IMR-90 (cell line): ENCODE measurements around the gene MARK4. TPM values are rescaled to one million over a fixed set of nuclear protein-coding genes. Genes with fewer than 3 reads are reported as not detected.

Experiments
- ATAC-seq: fragments of 200-7000 bp; cut with Tn5 transposase; 2 replicates; pipeline ENCODE4 v1.9.1; 2020; ENCODE audit warnings: low read depth, mild to moderate bottlenecking, moderate library complexity
- BruUV-seq: library from RNA; stranded (reverse); fragments of 400-500 nt; replicated peaks from 2 replicates; lab custom pipeline; 2021; lab: Mats Ljungman, UMichigan
- CTCF ChIA-PET: fragments of 300-600 bp; formaldehyde crosslinking; extraction: SDS; loops from one replicate; lab custom pipeline; 2021; ENCODE audit warnings: antibody characterized with exemption; lab: Yijun Ruan, JAX
- POLR2A ChIA-PET: fragments of 300-600 bp; sonication (Branson Sonifier 250); formaldehyde crosslinking; loops from one replicate; lab custom pipeline; 2022; ENCODE audit warnings: antibody characterized with exemption; ENCODE audit not compliant: unreplicated experiment; lab: Charles Lee
- DNase-seq: peaks from one replicate; pipeline ENCODE4 v3.0.0; 2013
- H2AFZ ChIP-seq: replicated peaks from 2 replicates; pipeline ENCODE3; 2013; ENCODE audit warnings: low read length, mild to moderate bottlenecking; ENCODE audit not compliant: poor library complexity
- H2AK5ac ChIP-seq: 2 replicates; pipeline ENCODE4 v1.6.1; 2013; ENCODE audit warnings: low read depth, low read length, inconsistent platforms
- H2AK9ac ChIP-seq: replicated peaks from 2 replicates; pipeline ENCODE3; 2013; ENCODE audit warnings: mild to moderate bottlenecking, low read depth, low read length, moderate library complexity; ENCODE audit not compliant: poor library complexity
- H2BK120ac ChIP-seq: 2 replicates; pipeline ENCODE4 v1.6.1; 2013; ENCODE audit warnings: low read depth, low read length, inconsistent platforms
- H2BK15ac ChIP-seq: 3 replicates; pipeline ENCODE4 v1.6.1; 2013; ENCODE audit warnings: low read depth, low read length, inconsistent platforms
- H2BK20ac ChIP-seq: 2 replicates; pipeline ENCODE4 v1.6.1; 2013; ENCODE audit warnings: low read depth, mild to moderate bottlenecking, inconsistent platforms, low read length, moderate library complexity
- H2BK5ac ChIP-seq: 2 replicates; pipeline ENCODE4 v1.6.1; 2013; ENCODE audit warnings: mild to moderate bottlenecking, low read depth, low read length, inconsistent platforms; ENCODE audit not compliant: poor library complexity, severe bottlenecking
- H3K14ac ChIP-seq: replicated peaks from 2 replicates; pipeline ENCODE4 v1.6.1; 2013; ENCODE audit warnings: low read depth, low read length, inconsistent platforms
- H3K18ac ChIP-seq: 2 replicates; pipeline ENCODE4 v1.6.1; 2013; ENCODE audit warnings: low read depth, low read length, control low read depth
- H3K23ac ChIP-seq: 2 replicates; pipeline ENCODE4 v1.6.1; 2013; ENCODE audit warnings: low read depth, low read length, inconsistent platforms
- H3K27ac ChIP-seq: 2 replicates; pipeline ENCODE4 v1.5.1; 2013; ENCODE audit warnings: mild to moderate bottlenecking, control low read depth, low read length; ENCODE audit not compliant: insufficient read depth
- H3K27me3 ChIP-seq: 2 replicates; pipeline ENCODE4 v1.6.1; 2013; ENCODE audit warnings: low read length; ENCODE audit not compliant: control insufficient read depth, insufficient read depth
- H3K36me3 ChIP-seq: 2 replicates; pipeline ENCODE4 v1.6.1; 2013; ENCODE audit warnings: low read length, mixed read lengths; ENCODE audit not compliant: control insufficient read depth, insufficient read depth
- H3K4ac ChIP-seq: 2 replicates; pipeline ENCODE4 v1.6.1; 2013; ENCODE audit warnings: low read depth, low read length, inconsistent platforms
- H3K4me1 ChIP-seq: 2 replicates; pipeline ENCODE4 v1.6.1; 2013; ENCODE audit warnings: low read length, mixed read lengths; ENCODE audit not compliant: control insufficient read depth, insufficient read depth
- H3K4me2 ChIP-seq: 2 replicates; pipeline ENCODE4 v1.6.1; 2013; ENCODE audit warnings: low read depth, mild to moderate bottlenecking, control low read depth, low read length, moderate library complexity
- H3K4me3 ChIP-seq: 2 replicates; pipeline ENCODE4 v1.5.1; 2013; ENCODE audit warnings: low read depth, mild to moderate bottlenecking, control low read depth, low read length, moderate library complexity; ENCODE audit not compliant: insufficient read depth
- H3K56ac ChIP-seq: 2 replicates; pipeline ENCODE4 v1.6.1; 2013; ENCODE audit warnings: low read length, inconsistent platforms; ENCODE audit not compliant: insufficient read depth; ENCODE audit errors: extremely low read depth
- H3K79me1 ChIP-seq, 2 experiments: 2 replicates each; pipeline ENCODE4 v1.6.1; 2013; ENCODE audit warnings: low read length in 2 of 2, inconsistent platforms in 1 of 2, low read depth in 1 of 2
- H3K9ac ChIP-seq: 2 replicates; pipeline ENCODE4 v1.6.1; 2013; ENCODE audit warnings: low read depth, low read length, control low read depth
- H3K9me1 ChIP-seq: 2 replicates; pipeline ENCODE4 v1.6.1; 2013; ENCODE audit warnings: low read length, inconsistent platforms; ENCODE audit not compliant: insufficient read depth
- H3K9me3 ChIP-seq: 2 replicates; pipeline ENCODE4 v1.6.1; 2013; ENCODE audit warnings: low read length; ENCODE audit not compliant: control insufficient read depth, insufficient read depth
- H4K20me1 ChIP-seq: 2 replicates; pipeline ENCODE4 v1.6.1; 2013; ENCODE audit warnings: low read length, inconsistent platforms; ENCODE audit not compliant: insufficient read depth
- H4K5ac ChIP-seq: 2 replicates; pipeline ENCODE4 v1.6.1; 2013; ENCODE audit warnings: mild to moderate bottlenecking, low read depth, low read length, control low read depth
- H4K8ac ChIP-seq, 2 experiments: 2 replicates each; pipeline ENCODE4 v1.6.1; 2013; ENCODE audit warnings: low read depth in 2 of 2, low read length in 2 of 2, control low read depth in 1 of 2, inconsistent platforms in 1 of 2
- H4K91ac ChIP-seq: 2 replicates; pipeline ENCODE4 v1.6.1; 2013; ENCODE audit warnings: low read depth, low read length, inconsistent platforms; ENCODE audit not compliant: insufficient read depth
- BHLHE40 ChIP-seq: fragments of 150-350 bp; IDR thresholded peaks from 2 replicates; pipeline ENCODE4 v1.6.1; 2016; ENCODE audit warnings: mild to moderate bottlenecking, low read depth, low read length
- MAZ ChIP-seq: IDR thresholded peaks from 2 replicates; pipeline ENCODE4 v1.6.1; 2012; ENCODE audit warnings: low read depth, mild to moderate bottlenecking, low read length, improper control_type of control experiment, moderate library complexity, borderline replicate concordance
- NFE2L2 ChIP-seq: fragments of 150-350 bp; IDR thresholded peaks from 2 replicates; pipeline ENCODE4 v1.6.1; 2016; ENCODE audit warnings: low read depth, mild to moderate bottlenecking, low read length
- SMC3 ChIP-seq: fragments of 150-350 bp; IDR thresholded peaks from 2 replicates; pipeline ENCODE4 v1.6.1; 2016; ENCODE audit warnings: low read depth, mild to moderate bottlenecking, antibody characterized with exemption, low read length, moderate library complexity
- WGBS, 2 experiments: methylation state at CpG; one replicate each; pipeline versions ENCODE4 v1.1.5 to v1.1.7; 2013; ENCODE audit warnings: missing lambda C conversion rate in 2 of 2; ENCODE audit not compliant: insufficient read length in 1 of 2; ENCODE audit errors: extremely low coverage in 2 of 2; 5-methylcytosine and 5-hydroxymethylcytosine counted together
- dilution Hi-C: fragments of 300-500 bp; cut with HindIII; formaldehyde crosslinking; loops from one replicate; pipeline ENCODE4 v1.14.3; 2018; ENCODE audit warnings: low sequenced_read_pairs; ENCODE audit not compliant: unreplicated experiment
- in situ Hi-C: fragments of 300-500 bp; cut with MboI; formaldehyde crosslinking; loops from 3 replicates; pipeline ENCODE4 v1.14.3; 2019; ENCODE audit warnings: low sequenced_read_pairs, inconsistent platforms, mixed read lengths
- intact Hi-C: fragments of 100-400 bp; cut with micrococcal nuclease; formaldehyde crosslinking; loops from 2 replicates; pipeline ENCODE4 v1.10.0; 2022
- polyA plus RNA-seq, 3 experiments: library from polyadenylated mRNA; depleted of rRNA; stranded (reverse); fragments of >200 nt; gene quantifications; 2 replicates each; pipeline ENCODE4 v1.2.3, GENCODE V29; 2012; ENCODE audit warnings: low replicate concordance in 1 of 3
- total RNA-seq: library from RNA; depleted of rRNA; stranded (reverse); fragments of >200 nt; gene quantifications from 2 replicates; pipeline ENCODE4 v1.2.3, GENCODE V29; 2012
- TF ChIP-seq, protein P1 (sequence below): conservative IDR thresholded peaks from 2 replicates; pipeline ENCODE4 v1.5.1; 2012; ENCODE audit warnings: mild to moderate bottlenecking, low read depth, low read length, improper control_type of control experiment

Gene MARK4
- total and polyA plus RNA-seq, 2 of the 4 experiments (the other 2 are of a cell fraction): 11.3 to 20.7 TPM

GRCh38 chr19:45206328-45206727 lies 44.7 kb upstream of the MARK4 start:
- no CpG with 5 or more reads among the region's 3 CpGs for WGBS, 2 experiments
- no peaks in the 10 kb centered on the region for H3K4me1 ChIP-seq
- H2BK20ac ChIP-seq: no peak overlapping the region
- H2AK5ac ChIP-seq: no peak overlapping the region
- no peak overlapping the region for H3K9ac ChIP-seq
- H3K56ac ChIP-seq: no peak overlapping the region
- H3K4me2 ChIP-seq: no peak overlapping the region
- no peak overlapping the region for H3K27ac ChIP-seq
- peaks cover 4% of the 10 kb centered on the region for H3K27me3 ChIP-seq
- no peak overlapping the region for H3K14ac ChIP-seq
- ChIA-PET POLR2A (no interaction called here), CTCF (no interaction called here)
- BruUV-seq: no TSS peak
- H3K79me1 ChIP-seq: no peaks in the 10 kb centered on the region
- in situ Hi-C loops (no loop called here), dilution Hi-C loops (no loop called here), intact Hi-C loops (no loop called here)
- no peaks in the 10 kb centered on the region for H3K9me3 ChIP-seq
- no peak overlapping the region for H2BK5ac ChIP-seq
- H3K36me3 ChIP-seq: no peaks in the 10 kb centered on the region
- no peak overlapping the region for H4K5ac ChIP-seq
- no peak overlapping the region for H3K4ac ChIP-seq
- no peak overlapping the region for H2BK15ac ChIP-seq
- TF ChIP-seq BHLHE40 (no peak), MAZ (no peak), SMC3 (no peak), NFE2L2 (no peak)
- TF ChIP-seq, protein P1, sequence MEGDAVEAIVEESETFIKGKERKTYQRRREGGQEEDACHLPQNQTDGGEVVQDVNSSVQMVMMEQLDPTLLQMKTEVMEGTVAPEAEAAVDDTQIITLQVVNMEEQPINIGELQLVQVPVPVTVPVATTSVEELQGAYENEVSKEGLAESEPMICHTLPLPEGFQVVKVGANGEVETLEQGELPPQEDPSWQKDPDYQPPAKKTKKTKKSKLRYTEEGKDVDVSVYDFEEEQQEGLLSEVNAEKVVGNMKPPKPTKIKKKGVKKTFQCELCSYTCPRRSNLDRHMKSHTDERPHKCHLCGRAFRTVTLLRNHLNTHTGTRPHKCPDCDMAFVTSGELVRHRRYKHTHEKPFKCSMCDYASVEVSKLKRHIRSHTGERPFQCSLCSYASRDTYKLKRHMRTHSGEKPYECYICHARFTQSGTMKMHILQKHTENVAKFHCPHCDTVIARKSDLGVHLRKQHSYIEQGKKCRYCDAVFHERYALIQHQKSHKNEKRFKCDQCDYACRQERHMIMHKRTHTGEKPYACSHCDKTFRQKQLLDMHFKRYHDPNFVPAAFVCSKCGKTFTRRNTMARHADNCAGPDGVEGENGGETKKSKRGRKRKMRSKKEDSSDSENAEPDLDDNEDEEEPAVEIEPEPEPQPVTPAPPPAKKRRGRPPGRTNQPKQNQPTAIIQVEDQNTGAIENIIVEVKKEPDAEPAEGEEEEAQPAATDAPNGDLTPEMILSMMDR: no peak
- no peak overlapping the region for H2AK9ac ChIP-seq
- H2AFZ ChIP-seq: no peak overlapping the region
- H4K20me1 ChIP-seq: no peaks in the 10 kb centered on the region
- no peak for DNase-seq
- no peak overlapping the region for H3K23ac ChIP-seq
- no peak overlapping the region for H2BK120ac ChIP-seq
- H4K8ac ChIP-seq: no peak overlapping the region
- no peak overlapping the region for H3K18ac ChIP-seq
- no peak overlapping the region for H3K4me3 ChIP-seq
- no peak for ATAC-seq
- no peaks in the 10 kb centered on the region for H3K9me1 ChIP-seq
- H4K91ac ChIP-seq: no peak overlapping the region
